Mesothelial cell of epicardium (in vitro differentiated cells): ENCODE data around the gene TENM4. TPM values are rescaled to one million over a fixed set of nuclear protein-coding genes. Genes with fewer than 3 reads are reported as not detected.
A peak's percentile ranks its signal among the peaks of the same experiment; 100 is the strongest.

Source experiments
- DNase-seq, 2 experiments: peaks; one replicate each; pipeline ENCODE4 v3.0.0; 2021; ENCODE audit warnings: low spot score in 2 of 2; ENCODE audit not compliant: unreplicated experiment in 2 of 2
- H3K27ac Mint-ChIP-seq: 2 replicates; pipeline ENCODE4 v1.8.0; 2021; ENCODE audit warnings: mixed read lengths
- H3K27me3 Mint-ChIP-seq: 2 replicates; pipeline ENCODE4 v1.8.0; 2021; ENCODE audit warnings: low read depth, mixed read lengths
- H3K36me3 Mint-ChIP-seq: 2 replicates; pipeline ENCODE4 v1.8.0; 2021; ENCODE audit warnings: mixed read lengths
- H3K4me1 Mint-ChIP-seq: 2 replicates; pipeline ENCODE4 v1.8.0; 2021; ENCODE audit warnings: mixed read lengths
- H3K4me3 Mint-ChIP-seq: 2 replicates; pipeline ENCODE4 v1.8.0; 2021; ENCODE audit warnings: mild to moderate bottlenecking, moderate library complexity, mixed read lengths
- H3K9me3 Mint-ChIP-seq: 2 replicates; pipeline ENCODE4 v1.8.0; 2021; ENCODE audit warnings: mixed read lengths
- total RNA-seq: library from RNA; stranded (reverse); gene quantifications from 3 replicates; pipeline ENCODE4 v1.2.1, GENCODE V29; 2021
- TF ChIP-seq, protein P1 (sequence below): fragments of 200-600 bp; sonication (generic); IDR thresholded peaks from one replicate; pipeline ENCODE4 v1.5.0; 2021; ENCODE audit warnings: antibody characterized with exemption; ENCODE audit not compliant: unreplicated experiment

TENM4 gene
- total RNA-seq, 1 donor from 2014 or later: 187 TPM

DNA sequence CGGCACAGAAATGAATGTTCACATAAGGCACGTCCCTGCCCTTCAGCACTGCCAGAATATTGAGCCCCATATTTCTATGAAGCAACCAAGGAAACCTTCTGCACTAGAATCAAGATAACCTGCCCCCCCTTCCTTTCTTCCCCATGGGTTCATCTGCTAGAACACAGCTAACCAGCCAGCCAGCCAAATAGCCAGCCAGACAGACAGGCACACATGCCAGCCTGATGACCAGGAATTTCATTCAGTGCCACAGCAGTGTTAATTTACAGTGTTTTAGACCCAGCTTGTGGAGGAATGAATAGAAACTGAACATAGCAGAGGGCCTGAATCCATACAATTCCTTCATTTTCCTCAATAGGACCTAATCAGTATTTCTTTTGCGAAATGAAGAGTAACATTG lies 57.0 kb downstream of the TENM4 start:
- Mint-ChIP-seq H3K27me3 (no peaks in the 10 kb centered on the region), H3K4me3 (no peak overlapping the region), H3K9me3 (no peaks in the 10 kb centered on the region), H3K36me3 (peaks cover 4% of the 10 kb centered on the region), H3K27ac (no peak overlapping the region), H3K4me1 (peaks cover 11% of the 10 kb centered on the region)
- TF ChIP-seq, protein P1, sequence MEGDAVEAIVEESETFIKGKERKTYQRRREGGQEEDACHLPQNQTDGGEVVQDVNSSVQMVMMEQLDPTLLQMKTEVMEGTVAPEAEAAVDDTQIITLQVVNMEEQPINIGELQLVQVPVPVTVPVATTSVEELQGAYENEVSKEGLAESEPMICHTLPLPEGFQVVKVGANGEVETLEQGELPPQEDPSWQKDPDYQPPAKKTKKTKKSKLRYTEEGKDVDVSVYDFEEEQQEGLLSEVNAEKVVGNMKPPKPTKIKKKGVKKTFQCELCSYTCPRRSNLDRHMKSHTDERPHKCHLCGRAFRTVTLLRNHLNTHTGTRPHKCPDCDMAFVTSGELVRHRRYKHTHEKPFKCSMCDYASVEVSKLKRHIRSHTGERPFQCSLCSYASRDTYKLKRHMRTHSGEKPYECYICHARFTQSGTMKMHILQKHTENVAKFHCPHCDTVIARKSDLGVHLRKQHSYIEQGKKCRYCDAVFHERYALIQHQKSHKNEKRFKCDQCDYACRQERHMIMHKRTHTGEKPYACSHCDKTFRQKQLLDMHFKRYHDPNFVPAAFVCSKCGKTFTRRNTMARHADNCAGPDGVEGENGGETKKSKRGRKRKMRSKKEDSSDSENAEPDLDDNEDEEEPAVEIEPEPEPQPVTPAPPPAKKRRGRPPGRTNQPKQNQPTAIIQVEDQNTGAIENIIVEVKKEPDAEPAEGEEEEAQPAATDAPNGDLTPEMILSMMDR: no peak
- no peak for DNase-seq

DNA sequence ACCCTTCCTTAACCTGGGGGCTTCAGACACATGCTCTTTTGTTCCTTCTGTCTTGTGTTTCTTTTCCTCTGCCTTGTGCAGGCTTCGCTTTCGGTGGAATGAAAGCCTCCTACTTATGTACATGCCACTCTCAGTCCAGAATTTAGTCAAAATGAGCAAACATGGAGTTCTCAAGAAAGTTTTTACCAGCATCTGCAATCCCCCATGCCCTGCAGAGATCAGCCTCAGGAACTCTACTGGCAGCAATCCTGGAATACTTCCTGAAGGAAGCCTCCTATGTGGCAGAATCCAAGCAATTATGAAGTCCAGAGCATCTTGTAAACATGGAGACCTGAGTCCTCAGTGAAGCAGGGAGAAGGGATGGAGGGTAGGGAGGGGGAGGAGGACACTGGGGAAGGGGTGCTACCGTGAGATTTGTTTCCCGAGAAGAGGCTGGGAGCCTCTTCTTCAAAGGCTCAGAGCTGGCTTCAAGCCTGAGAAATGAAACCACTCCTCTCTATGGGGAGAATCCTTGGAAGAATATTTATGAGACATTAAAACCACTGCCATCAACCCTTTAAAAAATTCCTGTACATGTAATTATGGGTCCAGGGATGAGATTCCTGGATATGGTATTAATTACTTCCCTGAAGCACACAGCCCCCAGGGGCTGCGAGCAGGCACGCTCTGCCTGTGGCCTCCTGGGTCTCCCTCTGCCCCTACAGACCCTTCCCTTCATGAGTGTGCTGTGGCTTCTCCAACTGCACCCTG lies 58.4 kb downstream of the TENM4 start:
- Mint-ChIP-seq H3K27me3 (no peaks in the 10 kb centered on the region), H3K4me3 (no peak overlapping the region), H3K27ac (peak overlapping the region; percentile 49), H3K4me1 (peaks cover 11% of the 10 kb centered on the region), H3K36me3 (peaks cover 2% of the 10 kb centered on the region), H3K9me3 (no peaks in the 10 kb centered on the region)
- TF ChIP-seq, protein P1: no peak
- no peak for DNase-seq

DNA sequence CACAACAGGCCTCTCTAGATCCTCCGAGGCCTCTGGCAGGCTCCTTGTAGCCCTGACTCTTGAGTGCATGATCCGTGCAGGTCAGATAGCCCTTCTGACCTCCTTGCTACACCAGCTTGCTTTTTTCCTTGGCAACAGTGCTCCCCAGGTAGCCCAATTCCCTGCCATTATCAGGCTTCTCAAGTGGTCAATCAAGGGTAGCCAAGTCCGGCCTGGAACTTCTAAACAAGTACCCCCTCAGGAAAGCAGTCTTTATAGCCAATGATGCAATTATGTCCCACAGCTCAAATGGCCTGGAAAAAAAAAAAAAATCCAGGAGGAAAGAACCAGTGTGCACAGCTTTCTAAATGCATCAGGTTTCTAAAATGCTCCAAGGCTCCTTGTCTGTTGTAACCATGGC lies 59.8 kb downstream of the TENM4 start:
- H3K27ac Mint-ChIP-seq: no peak overlapping the region
- no peaks in the 10 kb centered on the region for H3K27me3 Mint-ChIP-seq
- DNase-seq: no peak
- TF ChIP-seq, protein P1: no peak
- H3K4me1 Mint-ChIP-seq: peaks cover 14% of the 10 kb centered on the region
- no peak overlapping the region for H3K4me3 Mint-ChIP-seq
- peaks cover 4% of the 10 kb centered on the region for H3K36me3 Mint-ChIP-seq
- H3K9me3 Mint-ChIP-seq: peaks cover 5% of the 10 kb centered on the region

GRCh38 chr11:79377406-79377805 lies 63.4 kb downstream of the TENM4 start:
- DNase-seq: no peak
- H3K9me3 Mint-ChIP-seq: peaks cover 5% of the 10 kb centered on the region
- H3K27ac Mint-ChIP-seq: no peak overlapping the region
- no peaks in the 10 kb centered on the region for H3K27me3 Mint-ChIP-seq
- H3K36me3 Mint-ChIP-seq: peaks cover 4% of the 10 kb centered on the region
- peaks cover 6% of the 10 kb centered on the region for H3K4me1 Mint-ChIP-seq
- TF ChIP-seq, protein P1: no peak
- H3K4me3 Mint-ChIP-seq: no peak overlapping the region

DNA sequence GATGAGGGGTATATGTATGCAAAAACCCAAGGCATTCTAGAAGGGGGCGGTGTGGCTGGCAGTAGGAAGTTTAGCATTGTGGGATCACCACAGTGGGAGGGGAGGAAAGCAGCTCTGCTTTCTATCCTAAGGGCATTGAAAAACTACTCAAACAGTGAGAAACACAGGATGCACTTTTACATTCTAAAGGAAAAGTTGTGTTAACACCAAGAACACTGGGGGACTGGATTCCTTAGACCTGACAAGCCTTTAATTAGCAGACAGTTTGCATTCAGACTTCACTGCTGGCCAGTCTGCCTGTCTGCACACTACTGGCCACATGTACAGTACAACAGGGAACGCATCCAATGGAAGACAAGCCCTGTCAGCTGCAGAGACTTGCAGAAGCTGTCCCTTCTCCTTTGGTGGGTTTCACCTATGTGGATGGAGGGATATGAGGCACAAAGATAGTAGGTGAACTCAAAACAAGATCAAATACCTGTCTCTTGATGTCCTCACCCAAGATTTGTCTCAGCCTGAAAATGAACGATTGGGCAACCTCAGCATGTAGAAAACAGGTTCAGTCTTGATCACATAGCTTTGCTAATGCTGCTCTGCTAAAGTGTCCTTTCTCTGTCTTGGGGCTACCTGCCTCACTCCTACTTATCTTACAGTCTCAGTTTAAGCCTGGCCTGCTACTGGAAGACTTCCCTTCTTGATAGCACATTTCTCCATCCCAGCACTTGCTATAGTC lies 64.8 kb downstream of the TENM4 start:
- peaks cover 5% of the 10 kb centered on the region for H3K9me3 Mint-ChIP-seq
- peaks cover 4% of the 10 kb centered on the region for H3K36me3 Mint-ChIP-seq
- no peaks in the 10 kb centered on the region for H3K27me3 Mint-ChIP-seq
- TF ChIP-seq, protein P1: no peak
- no peak overlapping the region for H3K27ac Mint-ChIP-seq
- no peak overlapping the region for H3K4me3 Mint-ChIP-seq
- peaks cover 3% of the 10 kb centered on the region for H3K4me1 Mint-ChIP-seq
- DNase-seq: no peak
